Keratinocyte (primary cell): ENCODE measurements around the gene SPTBN5. TPM values are rescaled to one million over a fixed set of nuclear protein-coding genes. Genes with fewer than 3 reads are reported as not detected.

Source experiments
- DNase-seq: peaks from one replicate; pipeline ENCODE4 v3.0.0-alpha.2; 2011; ENCODE audit warnings: low read depth, missing footprints, low spot score
- FAIRE-seq: peaks from 2 replicates; lab custom pipeline; 2011; peaks lifted over from hg19 to GRCh38; lab: Jason Lieb, UNC
- H2AFZ ChIP-seq: 2 replicates; pipeline ENCODE4 v1.6.0; 2012; ENCODE audit warnings: low read length, control low read depth, inconsistent platforms; ENCODE audit not compliant: control insufficient read depth
- H3K27ac ChIP-seq: 2 replicates; pipeline ENCODE4 v1.5.1; 2011; ENCODE audit warnings: low read length; ENCODE audit not compliant: control insufficient read depth, insufficient read depth
- H3K27me3 ChIP-seq: 3 replicates; pipeline ENCODE4 v1.6.0; 2011; ENCODE audit warnings: low read length; ENCODE audit not compliant: control insufficient read depth, insufficient read depth; ENCODE audit errors: extremely low read depth
- H3K36me3 ChIP-seq, 2 experiments: 2 replicates in 1 of 2; 3 replicates in 1 of 2; pipeline ENCODE4 v1.5.1; 2011; ENCODE audit warnings: low read length in 2 of 2, mild to moderate bottlenecking in 1 of 2; ENCODE audit not compliant: control insufficient read depth in 2 of 2, insufficient read depth in 2 of 2; ENCODE audit errors: extremely low read depth in 1 of 2
- H3K4me1 ChIP-seq: 3 replicates; pipeline ENCODE4 v1.5.1; 2011; ENCODE audit warnings: low read length; ENCODE audit not compliant: control insufficient read depth, insufficient read depth; ENCODE audit errors: extremely low read depth
- H3K4me2 ChIP-seq: 3 replicates; pipeline ENCODE4 v1.6.0; 2011; ENCODE audit warnings: low read depth, low read length; ENCODE audit not compliant: control insufficient read depth, insufficient read depth; ENCODE audit errors: extremely low read depth
- H3K4me3 ChIP-seq, 3 experiments: fragments of 200-600 bp in 1 of 3; sonication (generic) in 1 of 3; 2 replicates in 2 of 3; 3 replicates in 1 of 3; pipeline ENCODE4 v1.5.1; 2011 to 2016; ENCODE audit warnings: low read length in 3 of 3, mild to moderate bottlenecking in 3 of 3, control low read depth in 2 of 3, inconsistent platforms in 1 of 3, low read depth in 1 of 3, mixed read lengths in 1 of 3, mixed run types in 1 of 3, moderate library complexity in 1 of 3; ENCODE audit not compliant: control insufficient read depth in 2 of 3, insufficient read depth in 2 of 3; ENCODE audit errors: extremely low read depth in 1 of 3
- H3K79me2 ChIP-seq: 2 replicates; pipeline ENCODE4 v1.6.0; 2012; ENCODE audit warnings: low read length; ENCODE audit not compliant: control insufficient read depth, insufficient read depth
- H3K9ac ChIP-seq: 3 replicates; pipeline ENCODE4 v1.6.0; 2011; ENCODE audit warnings: low read length; ENCODE audit not compliant: control insufficient read depth, insufficient read depth; ENCODE audit errors: extremely low read depth
- H3K9me1 ChIP-seq: 3 replicates; pipeline ENCODE4 v1.6.0; 2011; ENCODE audit warnings: low read length; ENCODE audit not compliant: control insufficient read depth, insufficient read depth; ENCODE audit errors: extremely low read depth
- H3K9me3 ChIP-seq: 2 replicates; pipeline ENCODE4 v1.5.1; 2012; ENCODE audit warnings: low read depth, low read length; ENCODE audit not compliant: control insufficient read depth
- H4K20me1 ChIP-seq: 3 replicates; pipeline ENCODE4 v1.6.0; 2011; ENCODE audit warnings: low read length; ENCODE audit not compliant: control insufficient read depth, insufficient read depth; ENCODE audit errors: extremely low read depth
- EZH2 ChIP-seq: IDR thresholded peaks from one replicate; pipeline ENCODE4 v1.6.1; 2012; ENCODE audit warnings: inconsistent platforms, mild to moderate bottlenecking, low read length, moderate library complexity
- dilution Hi-C: fragments of 300-500 bp; cut with MboI; formaldehyde crosslinking; loops from one replicate; pipeline ENCODE4 v1.7.0; 2020; ENCODE audit warnings: low sequenced_read_pairs; ENCODE audit not compliant: extremely low pct_ligation_motif_present
- polyA plus RNA-seq, 5 experiments: library from polyadenylated mRNA; depleted of rRNA in 3 of 5; stranded (reverse) in 3 of 5; stranded (forward) in 1 of 5; unstranded in 1 of 5; fragments of >200 nt; gene quantifications; 1 replicate in 1 of 5; 2 replicates in 3 of 5; 3 replicates in 1 of 5; pipeline versions ENCODE4 v1.2.1 to v1.2.3, GENCODE V29; 2011 to 2012; ENCODE audit warnings: missing spikeins in 2 of 5, low read depth in 1 of 5, low replicate concordance in 1 of 5
- TF ChIP-seq, protein P1 (sequence below), 3 experiments: IDR thresholded peaks in 1 of 3; conservative IDR thresholded peaks in 1 of 3; optimal IDR thresholded peaks in 1 of 3; 2 replicates in 2 of 3; 3 replicates in 1 of 3; pipeline versions ENCODE3 to v1.5.1; 2011; ENCODE audit warnings: low read length in 3 of 3, mild to moderate bottlenecking in 3 of 3, moderate library complexity in 2 of 3, control low read depth in 1 of 3, inconsistent platforms in 1 of 3; ENCODE audit not compliant: insufficient read depth in 2 of 3; ENCODE audit errors: extremely low read depth in 1 of 3

The SPTBN5 gene
- polyA plus RNA-seq, 1 donor (not counting 4 experiments of a cell fraction or from before 2014, with no cell fraction given) = 0.66 TPM

DNA sequence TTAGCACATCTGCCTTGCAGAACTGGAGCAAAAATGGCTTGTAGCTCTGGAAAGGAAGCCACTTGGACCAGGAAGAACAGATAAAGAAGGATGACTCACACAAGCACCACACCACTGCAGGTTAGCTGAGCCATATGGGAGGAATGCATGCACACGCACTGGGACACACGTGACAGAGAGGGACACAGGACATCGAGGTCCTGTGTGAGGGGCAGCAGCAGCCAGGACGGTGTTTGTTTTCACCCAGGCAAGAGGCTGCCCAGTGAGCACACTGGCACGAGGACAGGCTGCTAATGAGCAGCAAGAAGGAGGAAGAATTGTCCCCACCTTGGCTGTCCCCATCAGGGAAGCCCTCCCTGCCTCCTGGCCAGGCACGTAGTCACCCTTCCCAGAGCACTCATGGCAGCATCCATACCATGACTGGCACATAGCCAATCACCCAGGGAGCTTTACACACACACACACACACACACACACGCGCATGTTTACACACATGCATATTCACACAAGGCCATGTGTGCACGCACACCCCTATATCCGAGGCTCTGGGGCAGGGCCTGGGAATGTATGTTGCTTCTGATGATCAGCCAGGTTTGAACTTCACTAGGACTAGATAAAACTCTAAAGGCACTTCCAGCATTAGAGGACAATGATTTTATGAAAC lies 24.0 kb upstream of the SPTBN5 start:
- peaks cover 27 to 49% of the 10 kb centered on the region in 2 experiments for H3K36me3 ChIP-seq
- peak overlapping the region; percentile 59 for H3K4me2 ChIP-seq
- no peak overlapping the region for H2AFZ ChIP-seq
- H3K9me1 ChIP-seq = no peaks in the 10 kb centered on the region
- peaks cover 22% of the 10 kb centered on the region for H3K4me1 ChIP-seq
- FAIRE-seq (peak; percentile 94), DNase-seq (peak; percentile 66)
- H3K9me3 ChIP-seq = no peaks in the 10 kb centered on the region
- TF ChIP-seq, protein P1, sequence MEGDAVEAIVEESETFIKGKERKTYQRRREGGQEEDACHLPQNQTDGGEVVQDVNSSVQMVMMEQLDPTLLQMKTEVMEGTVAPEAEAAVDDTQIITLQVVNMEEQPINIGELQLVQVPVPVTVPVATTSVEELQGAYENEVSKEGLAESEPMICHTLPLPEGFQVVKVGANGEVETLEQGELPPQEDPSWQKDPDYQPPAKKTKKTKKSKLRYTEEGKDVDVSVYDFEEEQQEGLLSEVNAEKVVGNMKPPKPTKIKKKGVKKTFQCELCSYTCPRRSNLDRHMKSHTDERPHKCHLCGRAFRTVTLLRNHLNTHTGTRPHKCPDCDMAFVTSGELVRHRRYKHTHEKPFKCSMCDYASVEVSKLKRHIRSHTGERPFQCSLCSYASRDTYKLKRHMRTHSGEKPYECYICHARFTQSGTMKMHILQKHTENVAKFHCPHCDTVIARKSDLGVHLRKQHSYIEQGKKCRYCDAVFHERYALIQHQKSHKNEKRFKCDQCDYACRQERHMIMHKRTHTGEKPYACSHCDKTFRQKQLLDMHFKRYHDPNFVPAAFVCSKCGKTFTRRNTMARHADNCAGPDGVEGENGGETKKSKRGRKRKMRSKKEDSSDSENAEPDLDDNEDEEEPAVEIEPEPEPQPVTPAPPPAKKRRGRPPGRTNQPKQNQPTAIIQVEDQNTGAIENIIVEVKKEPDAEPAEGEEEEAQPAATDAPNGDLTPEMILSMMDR (optimal IDR thresholded peaks at IDR 0.05 in 1 of 3, IDR thresholded peaks at IDR 0.05 in 1 of 3, conservative IDR thresholded peaks at IDR 0.05 in 1 of 3; ENCODE audit: extremely low read depth in 1 of 3, insufficient read depth in 2 of 3, low read length in 3 of 3) = no peak
- no peak for TF ChIP-seq EZH2
- peak overlapping the region; percentile 72 for H3K27ac ChIP-seq
- peaks cover 4% of the 10 kb centered on the region for H4K20me1 ChIP-seq
- H3K9ac ChIP-seq = peak overlapping the region; percentile 1
- H3K4me3 ChIP-seq = no peak overlapping the region
- dilution Hi-C loops = no loop called here
- peaks cover 27% of the 10 kb centered on the region for H3K79me2 ChIP-seq
- no peaks in the 10 kb centered on the region for H3K27me3 ChIP-seq

DNA sequence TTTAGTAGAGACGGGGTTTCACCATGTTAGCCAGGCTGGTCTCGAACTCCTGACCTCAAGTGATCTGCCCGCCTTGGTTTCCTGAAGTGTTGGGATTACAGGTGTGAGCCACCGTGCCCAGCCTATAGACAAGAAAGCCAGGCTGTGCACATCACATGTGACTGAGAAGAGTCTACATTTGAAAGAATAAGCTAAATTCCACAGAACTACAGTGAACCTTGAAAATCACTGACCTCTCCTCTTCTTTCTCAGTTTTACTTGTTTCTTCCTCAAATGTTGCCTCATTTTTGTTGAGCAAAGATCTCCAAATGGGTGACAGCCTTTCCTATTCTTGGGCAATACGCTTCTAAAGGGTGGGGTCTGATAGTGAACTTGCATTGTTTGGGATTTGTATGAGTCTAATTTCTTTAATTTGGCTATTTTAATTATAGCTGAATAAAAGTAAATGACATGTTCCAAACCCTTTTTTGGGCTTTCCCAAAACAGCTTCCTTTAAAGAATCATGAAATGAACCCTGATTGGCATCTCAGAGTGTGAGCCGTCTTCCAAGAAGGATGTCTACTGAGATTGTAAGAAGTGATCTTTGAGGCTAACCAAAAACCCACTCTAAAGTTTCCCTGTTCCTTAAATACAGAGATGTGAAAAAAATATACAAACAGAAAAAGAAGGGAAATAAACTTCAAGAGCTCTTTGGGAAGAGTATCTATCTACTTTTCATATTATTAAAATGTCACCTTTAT lies 21.6 kb upstream of the SPTBN5 start:
- H3K79me2 ChIP-seq = peaks cover 34% of the 10 kb centered on the region
- dilution Hi-C loops = no loop called here
- peaks cover 4% of the 10 kb centered on the region for H4K20me1 ChIP-seq
- H3K4me1 ChIP-seq = peaks cover 15% of the 10 kb centered on the region
- no peak overlapping the region for H3K27ac ChIP-seq
- no peak overlapping the region for H3K4me2 ChIP-seq
- H2AFZ ChIP-seq = no peak overlapping the region
- no peaks in the 10 kb centered on the region for H3K9me3 ChIP-seq
- no peak overlapping the region for H3K4me3 ChIP-seq
- no peaks in the 10 kb centered on the region for H3K27me3 ChIP-seq
- no peak for FAIRE-seq
- DNase-seq = no peak
- H3K9me1 ChIP-seq = no peaks in the 10 kb centered on the region
- no peak overlapping the region for H3K9ac ChIP-seq
- TF ChIP-seq, protein P1 (optimal IDR thresholded peaks at IDR 0.05 in 1 of 3, IDR thresholded peaks at IDR 0.05 in 1 of 3, conservative IDR thresholded peaks at IDR 0.05 in 1 of 3; ENCODE audit: extremely low read depth in 1 of 3, insufficient read depth in 2 of 3, low read length in 3 of 3) = no peak
- no peak for TF ChIP-seq EZH2
- peaks cover 31 to 52% of the 10 kb centered on the region in 2 experiments for H3K36me3 ChIP-seq
